Left hindlimb (tissue), 1 donor: Measurements from ENCODE around the gene CNDP1.
A peak's percentile ranks its signal among the peaks of the same experiment; 100 is the strongest.

Experiments
- DNase-seq: peaks from one replicate; pipeline ENCODE4 v3.0.0-alpha.2; 2018

CNDP1 gene

DNA sequence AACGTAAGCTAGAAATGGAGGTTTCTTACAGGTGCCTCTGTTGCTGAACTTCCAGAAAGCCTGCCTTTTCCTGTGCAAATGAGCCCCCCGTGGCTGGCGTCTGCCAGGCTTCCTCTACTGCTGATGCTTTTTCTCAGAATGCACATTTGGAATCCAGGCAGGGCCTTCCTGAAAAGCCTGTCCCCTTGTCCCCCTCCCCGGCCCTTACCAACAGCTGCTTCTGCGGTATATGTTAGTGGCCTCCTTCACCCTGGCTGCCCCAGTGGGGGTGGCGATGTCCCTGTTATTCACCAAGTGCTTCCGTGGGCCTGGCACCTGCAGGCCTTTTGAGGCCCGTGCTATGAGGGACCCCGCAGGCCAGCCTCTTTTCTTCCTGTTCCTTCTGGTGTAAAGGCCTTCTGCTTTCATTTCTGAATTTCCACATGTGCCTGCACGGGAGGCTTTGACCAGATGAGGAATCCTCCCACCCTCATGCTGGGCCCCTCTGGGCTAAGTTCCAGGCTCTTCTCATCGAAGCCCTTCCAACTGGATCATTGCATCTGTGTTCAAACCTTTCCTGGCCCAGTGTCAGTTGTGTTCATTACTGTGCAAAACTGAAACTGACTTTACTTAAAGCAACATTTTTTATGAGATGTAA is 27.7 kb upstream of the CNDP1 start:
- DNase-seq = peak; percentile 92

DNA sequence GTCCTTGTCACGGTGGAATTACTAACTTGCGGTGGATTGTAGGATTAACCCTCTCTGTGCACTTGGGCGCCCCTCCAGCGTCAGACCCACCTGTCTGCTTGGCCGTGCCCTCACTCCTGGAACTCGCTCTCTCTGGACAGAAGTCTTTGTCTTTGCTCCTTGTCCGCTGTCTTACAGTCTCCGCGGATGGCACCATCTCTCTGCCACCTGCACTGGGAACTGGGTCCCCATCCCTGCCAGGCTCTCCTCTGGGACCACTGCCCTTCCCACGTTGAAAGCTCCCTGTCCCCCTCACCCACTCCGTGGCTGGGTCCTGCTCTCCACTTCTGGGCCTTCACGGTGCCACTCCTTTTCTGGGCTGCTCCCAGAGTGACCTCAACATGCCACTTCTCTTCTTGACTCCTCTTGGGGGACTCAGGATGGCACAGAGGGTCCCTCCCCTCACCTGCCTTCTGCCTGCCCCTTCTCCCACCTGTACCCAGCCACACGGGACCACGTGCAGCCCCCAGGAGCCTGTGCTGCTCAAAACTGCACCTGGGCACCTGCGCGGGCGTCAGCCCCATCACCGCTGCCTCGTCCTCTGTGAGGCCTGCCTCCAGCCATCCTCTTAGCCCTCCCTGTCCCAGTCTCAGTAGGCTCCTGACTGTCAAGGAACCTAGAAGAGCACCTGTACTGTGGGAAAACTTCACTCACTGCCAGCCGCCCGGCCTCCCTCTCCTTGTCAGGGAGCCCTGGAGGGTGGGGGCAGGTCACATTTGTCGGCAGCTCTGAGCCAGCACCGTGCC is 27.0 kb upstream of the CNDP1 start:
- peak; percentile 32 for DNase-seq

DNA sequence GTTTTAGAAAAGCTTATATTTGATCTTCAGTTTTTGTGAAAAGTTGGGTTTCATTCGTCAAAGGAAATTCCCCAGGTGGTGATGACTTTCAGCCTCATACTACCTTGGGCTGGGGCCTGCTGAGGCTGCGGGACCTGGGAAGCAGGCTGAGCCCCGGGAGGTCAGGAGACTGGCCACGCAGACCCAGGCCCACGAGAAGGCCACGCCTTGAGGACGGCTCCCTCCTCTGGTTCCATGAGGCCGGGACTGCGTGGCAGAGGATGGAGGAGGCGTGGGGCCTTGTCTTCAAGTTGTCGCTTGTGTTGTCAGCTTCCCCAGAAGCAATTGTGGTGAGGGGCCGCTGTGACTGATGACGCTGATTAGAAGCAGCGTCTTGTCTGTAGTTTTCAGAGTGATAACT is 26.4 kb upstream of the CNDP1 start:
- DNase-seq = no peak

- no peak for DNase-seq
These were observed 25.9 kb upstream of the CNDP1 start for GRCh38 chr18:74508366-74508765.

GRCh38 chr18:74508821-74509225 is 25.5 kb upstream of the CNDP1 start:
- no peak for DNase-seq

- peak; percentile 21 for DNase-seq
These were observed 24.2 kb upstream of the CNDP1 start for GRCh38 chr18:74509856-74510769.

DNA sequence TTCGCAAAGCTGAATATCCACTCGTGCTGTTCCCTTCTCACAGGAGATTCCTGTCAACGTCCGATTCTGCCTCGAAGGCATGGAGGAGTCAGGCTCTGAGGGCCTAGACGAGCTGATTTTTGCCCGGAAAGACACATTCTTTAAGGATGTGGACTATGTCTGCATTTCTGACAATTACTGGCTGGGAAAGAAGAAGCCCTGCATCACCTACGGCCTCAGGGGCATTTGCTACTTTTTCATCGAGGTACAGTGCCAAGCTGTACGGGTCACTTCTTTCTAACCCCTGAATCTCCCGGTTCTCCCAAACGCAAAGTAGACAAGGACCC is 23.6 kb upstream of the CNDP1 start:
- no peak for DNase-seq

- DNase-seq = no peak
These were observed 22.5 kb upstream of the CNDP1 start for GRCh38 chr18:74511823-74512222.

- no peak for DNase-seq
These were observed 21.8 kb upstream of the CNDP1 start for GRCh38 chr18:74512321-74513053.

DNA sequence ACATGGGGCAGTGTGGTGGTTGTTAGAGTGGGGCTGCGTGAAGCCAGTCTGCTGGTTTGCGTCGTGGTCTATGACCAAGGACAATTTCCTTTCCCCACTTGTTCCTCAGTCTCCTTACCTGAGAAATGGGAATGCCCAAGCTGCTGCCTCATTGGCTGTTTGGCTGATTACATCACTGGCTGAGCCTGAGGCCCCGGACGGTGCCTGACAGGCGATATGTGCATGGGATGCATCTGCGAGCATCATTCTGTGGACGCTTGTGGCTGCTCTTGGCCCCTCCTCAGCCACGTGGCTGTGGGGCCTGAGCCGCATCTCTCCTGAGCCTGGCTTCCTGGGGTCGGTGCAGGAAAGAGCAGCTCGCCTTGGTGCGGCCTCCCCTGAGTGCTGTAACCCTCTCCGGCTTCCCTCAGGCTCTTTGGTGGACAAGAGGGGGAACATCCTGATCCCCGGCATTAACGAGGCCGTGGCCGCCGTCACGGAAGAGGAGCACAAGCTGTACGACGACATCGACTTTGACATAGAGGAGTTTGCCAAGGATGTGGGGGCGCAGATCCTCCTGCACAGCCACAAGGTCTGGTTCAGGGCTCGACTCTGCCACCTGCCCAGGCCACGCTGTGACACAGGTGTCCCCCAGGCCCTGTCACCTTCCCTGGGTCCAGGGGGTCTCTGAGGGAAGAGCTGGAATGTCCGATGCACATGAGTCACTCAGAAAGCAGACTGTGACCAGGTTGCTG is 21.0 kb upstream of the CNDP1 start:
- no peak for DNase-seq

- DNase-seq = no peak
These were observed 20.5 kb upstream of the CNDP1 start for GRCh38 chr18:74513883-74514205.

DNA sequence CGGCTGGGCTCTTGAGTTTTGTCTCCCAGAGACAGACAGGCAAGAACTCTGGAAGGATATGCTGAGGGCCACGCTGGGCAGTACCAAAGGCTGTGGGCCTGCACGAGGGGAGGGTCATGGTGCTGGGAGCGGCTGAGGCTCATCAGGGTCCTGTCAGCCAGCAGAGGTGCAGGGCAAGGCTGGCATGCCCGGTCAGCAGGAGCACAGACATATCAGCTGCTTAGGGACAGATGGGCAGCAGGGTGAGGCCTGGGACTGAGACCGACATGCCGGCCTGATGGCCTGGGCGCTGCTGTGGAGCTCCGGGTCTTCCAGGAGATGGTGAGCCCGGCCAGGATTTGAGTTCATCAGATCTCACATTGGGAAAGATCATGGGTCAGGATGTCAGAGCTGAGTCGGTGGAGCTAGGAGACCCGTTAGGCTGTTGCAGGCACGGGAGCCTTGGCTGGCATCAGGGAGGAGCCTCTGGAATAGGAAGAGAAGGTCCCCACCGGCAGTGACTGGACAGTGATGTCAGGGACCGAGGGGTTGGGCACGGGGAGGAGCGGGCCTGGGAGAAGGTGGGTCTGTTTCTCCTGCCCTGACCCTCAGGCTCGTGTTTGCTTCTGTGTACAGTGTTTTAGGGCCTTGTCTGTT is 19.3 kb upstream of the CNDP1 start:
- DNase-seq = no peak

GRCh38 chr18:74515620-74516231 is 18.6 kb upstream of the CNDP1 start:
- no peak for DNase-seq

DNA sequence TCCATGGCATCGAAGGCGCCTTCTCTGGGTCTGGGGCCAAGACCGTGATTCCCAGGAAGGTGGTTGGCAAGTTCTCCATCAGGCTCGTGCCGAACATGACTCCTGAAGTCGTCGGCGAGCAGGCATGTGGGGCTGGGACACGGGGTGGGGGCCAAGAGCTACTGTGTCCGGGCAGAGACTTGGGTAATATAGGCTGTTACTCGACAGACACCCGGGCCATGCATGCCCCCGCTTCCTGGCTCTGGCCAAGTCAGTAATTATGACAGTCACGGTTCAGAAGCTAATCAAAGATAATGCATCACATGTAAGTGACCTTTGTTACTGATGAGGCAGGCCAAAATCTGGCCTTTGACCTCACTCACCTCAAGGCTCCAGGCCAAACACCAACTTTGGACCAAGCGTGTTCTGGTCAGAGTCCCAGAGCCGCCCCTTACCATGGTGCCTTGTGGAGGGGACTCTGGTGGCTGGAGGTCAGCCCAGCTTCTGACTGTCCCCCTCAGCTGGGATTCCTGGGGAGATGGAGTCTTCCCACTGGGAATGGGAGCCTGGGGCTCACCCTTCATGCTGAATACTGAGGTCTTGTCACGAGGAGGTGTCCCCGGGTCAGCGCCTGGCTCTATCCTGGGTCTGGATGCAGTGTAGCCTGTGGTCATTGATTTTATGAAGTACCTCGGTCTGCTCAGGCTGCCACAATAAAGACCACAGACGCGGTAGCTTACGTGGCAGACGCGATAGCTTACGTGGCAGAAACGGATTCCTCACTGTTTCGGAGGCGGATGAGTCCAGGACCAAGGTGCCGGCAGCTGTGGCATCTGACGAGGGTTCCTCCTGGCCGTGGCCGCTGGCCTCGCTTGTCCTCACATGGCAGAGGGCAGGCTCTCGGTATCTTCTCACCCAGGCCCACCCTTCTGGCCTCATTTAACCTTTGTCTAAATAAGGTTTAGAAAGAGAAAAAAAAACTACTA is 17.7 kb upstream of the CNDP1 start:
- DNase-seq = peak; percentile 6

DNA sequence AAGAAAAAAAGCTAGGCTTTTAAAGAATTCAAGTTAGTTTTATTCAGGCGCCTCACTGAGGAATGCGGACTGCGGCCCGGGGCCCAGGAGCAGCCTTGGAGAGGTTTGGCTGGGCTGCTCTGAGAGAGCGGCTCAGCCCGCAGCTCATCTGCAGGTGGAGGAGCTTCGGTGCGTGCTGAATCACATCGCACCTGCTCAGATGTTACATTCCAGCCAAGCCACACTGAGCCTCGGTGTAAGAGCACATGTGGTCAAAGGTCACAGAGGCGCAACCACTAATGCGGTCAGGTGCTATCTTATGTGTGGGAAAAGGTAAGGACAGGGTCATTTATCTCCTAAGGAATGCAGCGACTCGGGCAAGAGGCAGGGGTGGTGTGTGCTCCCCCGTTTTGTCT is 17.1 kb upstream of the CNDP1 start:
- DNase-seq = no peak

DNA sequence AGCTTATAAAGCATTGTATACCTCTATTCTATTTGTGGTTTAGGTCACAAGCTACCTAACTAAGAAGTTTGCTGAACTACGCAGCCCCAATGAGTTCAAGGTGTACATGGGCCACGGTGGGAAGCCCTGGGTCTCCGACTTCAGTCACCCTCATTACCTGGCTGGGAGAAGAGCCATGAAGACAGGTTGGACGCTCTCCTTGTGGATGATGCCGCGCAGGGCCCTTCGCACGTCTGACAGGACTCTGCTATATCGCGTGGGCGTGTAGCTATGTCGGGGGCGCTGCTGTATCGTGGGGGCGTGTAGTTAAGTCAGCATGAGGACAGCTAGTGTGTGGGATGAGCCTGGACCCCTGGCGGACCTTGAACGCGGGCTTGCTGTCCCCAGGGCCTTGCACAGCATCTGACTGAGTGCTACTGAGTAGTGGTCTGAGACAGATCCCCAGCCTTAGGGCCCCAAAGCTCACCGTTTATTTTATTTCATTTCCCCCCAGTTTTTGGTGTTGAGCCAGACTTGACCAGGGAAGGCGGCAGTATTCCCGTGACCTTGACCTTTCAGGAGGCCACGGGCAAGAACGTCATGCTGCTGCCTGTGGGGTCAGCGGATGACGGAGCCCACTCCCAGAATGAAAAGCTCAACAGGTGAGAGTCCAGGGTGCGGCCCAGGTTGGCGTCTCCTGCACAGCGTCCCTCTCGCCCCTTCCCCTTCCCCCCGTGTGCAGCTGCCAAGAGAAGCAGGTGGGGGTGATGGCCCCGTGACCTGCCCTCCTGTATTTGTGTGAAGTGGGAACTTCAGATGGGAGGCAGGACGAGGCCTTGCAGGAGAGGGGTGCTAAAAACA is 15.6 kb upstream of the CNDP1 start:
- DNase-seq = no peak

DNA sequence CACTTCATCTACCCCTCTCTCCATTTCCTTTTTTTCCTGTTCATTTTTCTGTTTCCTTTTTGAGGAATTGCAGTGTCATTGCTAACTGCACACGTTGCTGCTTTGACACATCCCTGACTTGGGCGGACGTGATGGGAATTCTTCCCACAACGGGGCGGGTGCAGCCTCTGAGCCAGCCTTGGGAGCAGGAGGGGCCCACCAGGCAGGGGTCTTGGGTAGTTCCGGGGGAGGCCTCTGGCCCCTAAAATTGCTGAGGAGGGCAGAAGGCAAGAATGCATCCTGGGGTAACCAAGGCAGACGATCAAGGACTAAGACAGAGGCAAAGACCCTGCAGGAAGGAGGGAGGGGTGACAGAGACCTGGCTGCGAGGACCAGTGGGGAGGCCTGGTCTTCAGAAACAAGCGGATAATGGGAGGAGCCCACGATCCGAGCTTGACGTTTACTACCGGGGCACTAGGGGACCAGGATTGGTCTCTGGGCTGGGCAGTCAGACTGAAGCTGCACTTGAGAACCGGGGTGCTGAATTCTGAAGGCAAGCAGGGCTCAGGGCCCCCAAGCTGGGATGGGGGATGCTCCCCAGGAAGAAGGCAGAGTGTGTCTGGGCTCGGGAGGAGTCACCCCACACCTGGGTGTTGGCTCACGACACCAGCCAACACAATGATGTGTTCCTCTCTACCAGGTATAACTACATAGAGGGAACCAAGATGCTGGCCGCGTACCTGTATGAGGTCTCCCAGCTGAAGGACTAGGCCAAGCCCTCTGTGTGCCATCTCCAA is 14.8 kb upstream of the CNDP1 start:
- no peak for DNase-seq

DNA sequence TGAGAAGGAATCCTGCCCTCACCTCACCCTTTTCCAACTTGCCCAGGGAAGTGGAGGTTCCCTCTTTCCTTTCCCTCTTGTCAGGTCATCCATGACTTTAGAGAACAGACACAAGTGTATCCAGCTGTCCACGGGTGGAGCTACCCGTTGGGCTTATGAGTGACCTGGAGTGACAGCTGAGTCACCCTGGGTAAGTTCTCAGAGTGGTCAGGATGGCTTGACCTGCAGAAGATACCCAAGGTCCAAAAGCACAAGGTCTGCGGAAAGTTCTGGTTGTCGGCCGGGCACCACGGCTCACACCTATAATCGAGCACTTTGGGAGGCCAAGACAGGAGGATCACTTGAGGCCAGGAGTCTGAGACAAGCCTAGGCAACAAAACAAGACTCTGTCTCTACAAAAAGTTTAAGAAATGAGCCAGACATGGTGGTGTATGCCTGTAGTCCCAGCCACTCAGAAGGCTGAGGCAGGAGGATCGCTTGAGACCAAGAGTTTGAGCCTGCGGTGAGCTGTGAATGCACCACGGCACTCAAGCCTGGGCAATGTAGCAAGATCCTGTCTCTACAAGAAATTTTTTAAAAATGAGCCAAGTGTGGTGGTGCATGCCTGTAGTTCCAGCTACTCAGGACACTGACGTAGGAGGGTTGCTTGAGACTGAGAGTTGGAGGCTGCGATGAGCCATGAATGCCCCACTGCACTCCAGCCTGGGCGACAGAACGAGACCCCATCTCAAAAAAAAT is 14.0 kb upstream of the CNDP1 start:
- DNase-seq = no peak
